Hematopoietic multipotent progenitor cell (in vitro differentiated cells): ENCODE data around the gene PRKCH. TPM values are rescaled to one million over a fixed set of nuclear protein-coding genes. Genes with fewer than 3 reads are reported as not detected.
A peak's percentile ranks its signal among the peaks of the same experiment; 100 is the strongest.

Source experiments
- DNase-seq, 3 donors: peaks; one replicate each; pipeline ENCODE4 v3.0.0-alpha.2; 2011 to 2015; ENCODE audit warnings: low read depth in 2 of 3, low spot score in 2 of 3
- total RNA-seq: library from RNA; depleted of rRNA; stranded (reverse); fragments of >200 nt; gene quantifications from one replicate; pipeline ENCODE4 v1.2.3, GENCODE V29; 2012

Gene PRKCH
- total RNA-seq, 1 donor, result 138 TPM

DNA sequence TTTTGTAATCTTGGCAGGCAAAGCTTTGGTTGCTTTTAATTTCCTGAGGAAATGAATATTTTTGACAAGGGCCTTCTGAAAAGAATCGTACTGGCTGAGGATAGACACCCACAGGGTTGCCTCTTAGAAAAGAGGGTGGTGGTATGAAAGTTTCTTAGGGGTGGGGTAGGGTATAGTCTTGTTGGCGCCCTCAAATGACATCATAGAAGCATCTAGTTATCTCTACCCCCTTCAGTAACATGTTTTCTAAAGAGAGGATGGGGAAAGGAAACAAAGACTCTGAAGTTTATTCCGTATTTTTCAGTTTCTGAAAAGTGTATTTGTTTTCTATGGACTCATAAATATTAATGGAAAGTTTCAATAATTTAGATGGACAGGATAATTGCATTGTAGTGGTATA is 13.7 kb downstream of the PRKCH start:
- DNase-seq, result no peak

DNA sequence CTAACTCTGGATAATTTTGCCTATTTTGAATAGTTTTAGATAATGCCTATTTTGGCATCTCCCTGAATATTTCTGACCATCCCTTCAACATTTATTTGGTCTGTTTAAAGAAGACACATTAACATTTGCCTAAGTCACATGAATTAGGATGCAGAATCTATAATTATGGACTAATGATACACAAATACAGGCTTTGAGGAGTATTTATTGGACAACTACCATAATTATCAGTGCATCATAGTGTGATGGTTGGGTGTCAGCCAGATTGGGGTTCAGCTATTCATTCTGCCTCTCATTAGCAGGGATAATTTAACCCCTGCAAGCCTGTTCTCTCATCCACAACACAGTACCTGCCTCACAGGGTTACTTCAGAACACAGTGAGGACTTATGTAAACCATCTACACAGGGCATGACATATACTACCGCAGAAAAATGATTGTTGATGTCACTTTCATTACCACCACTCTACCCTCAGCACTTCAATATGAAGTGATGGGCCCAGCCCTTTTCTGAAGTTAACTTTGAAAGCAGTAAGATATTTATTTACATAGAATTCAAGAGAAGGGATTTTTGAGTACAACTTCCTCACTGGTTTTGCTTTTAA is 14.4 kb downstream of the PRKCH start:
- DNase-seq, result no peak

DNA sequence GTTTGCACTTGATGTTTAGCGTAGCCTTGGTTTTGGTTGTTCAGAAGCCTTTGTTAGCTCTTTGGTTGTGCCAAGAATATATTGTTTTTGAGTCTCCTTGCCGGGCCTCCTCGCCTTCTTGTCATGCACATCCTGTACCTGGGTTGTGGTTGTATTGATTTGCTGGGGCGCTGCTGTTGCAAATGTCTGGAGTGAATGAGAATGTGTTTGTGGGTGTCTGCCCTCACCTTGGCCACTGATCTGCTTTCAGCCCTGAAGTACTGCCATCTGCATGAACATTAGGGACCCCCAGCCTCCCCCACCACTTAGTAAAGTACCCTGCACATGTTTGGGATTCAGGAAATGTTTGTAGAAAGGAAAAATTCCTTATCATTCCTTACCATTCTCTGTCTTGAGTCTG is 16.5 kb downstream of the PRKCH start:
- peak in 1 of 3 donors; percentile 57 for DNase-seq

DNA sequence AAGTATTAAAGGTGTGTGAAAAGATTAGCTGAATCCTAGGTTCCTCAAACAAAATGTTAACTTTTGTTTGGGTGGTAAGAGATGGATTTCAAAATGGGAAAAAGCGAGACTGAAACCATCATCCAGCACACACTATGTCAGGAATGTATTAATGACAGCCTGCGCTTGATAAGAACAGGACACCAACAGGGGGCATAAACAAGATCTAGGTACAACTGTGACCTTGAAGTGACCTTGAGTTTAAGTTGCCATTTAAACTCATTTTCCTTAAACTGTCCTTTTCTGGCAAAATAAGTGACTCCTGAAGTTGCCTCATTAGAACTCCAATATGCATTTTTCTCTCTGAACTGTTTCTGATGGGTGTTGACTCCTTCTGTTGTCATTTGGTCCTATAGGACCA is 17.1 kb downstream of the PRKCH start:
- DNase-seq, result no peak

DNA sequence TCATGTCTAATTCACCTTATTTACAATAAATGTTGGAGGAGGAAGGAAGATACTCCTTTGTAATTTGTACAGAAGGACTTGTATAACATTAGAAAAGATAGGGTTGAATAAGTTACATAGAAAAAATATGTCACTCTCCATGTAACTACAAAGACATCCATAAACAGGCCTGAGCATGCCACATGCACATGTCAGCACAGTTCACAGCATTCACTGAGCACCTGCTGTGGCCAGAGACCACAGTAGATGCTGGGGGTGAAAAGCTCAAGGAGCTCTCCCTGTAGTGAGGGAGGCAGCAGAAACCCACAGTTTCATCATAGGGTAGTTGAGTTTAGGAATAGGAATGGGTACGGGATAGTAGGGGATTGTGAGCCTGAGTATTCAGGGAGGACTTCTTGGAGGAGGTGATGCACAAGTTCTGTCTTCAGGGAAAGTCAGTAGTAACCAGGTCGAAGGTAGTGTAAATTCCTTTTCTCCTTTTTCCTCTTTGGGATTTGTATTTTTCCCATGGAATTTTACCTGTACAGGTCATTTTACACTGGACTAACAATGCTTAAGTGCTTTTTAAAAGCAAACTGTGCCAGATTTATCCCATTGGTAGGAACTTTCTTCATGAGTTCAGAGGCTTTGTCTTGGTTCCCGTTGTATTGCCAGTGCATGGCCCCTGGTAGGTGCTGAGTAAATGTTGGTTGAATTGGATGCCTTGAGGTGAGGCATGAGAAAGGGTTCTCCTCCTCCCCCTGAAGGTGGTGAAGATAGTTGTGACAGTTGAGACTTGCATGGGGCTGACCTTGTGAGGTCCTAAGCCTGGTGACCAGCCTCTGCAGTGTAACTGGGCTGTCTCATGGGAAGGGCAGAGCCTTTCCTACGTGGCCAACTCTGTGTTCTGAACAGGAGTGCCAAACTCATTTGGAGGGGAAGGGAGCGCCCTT is 20.2 kb downstream of the PRKCH start:
- no peak for DNase-seq

DNA sequence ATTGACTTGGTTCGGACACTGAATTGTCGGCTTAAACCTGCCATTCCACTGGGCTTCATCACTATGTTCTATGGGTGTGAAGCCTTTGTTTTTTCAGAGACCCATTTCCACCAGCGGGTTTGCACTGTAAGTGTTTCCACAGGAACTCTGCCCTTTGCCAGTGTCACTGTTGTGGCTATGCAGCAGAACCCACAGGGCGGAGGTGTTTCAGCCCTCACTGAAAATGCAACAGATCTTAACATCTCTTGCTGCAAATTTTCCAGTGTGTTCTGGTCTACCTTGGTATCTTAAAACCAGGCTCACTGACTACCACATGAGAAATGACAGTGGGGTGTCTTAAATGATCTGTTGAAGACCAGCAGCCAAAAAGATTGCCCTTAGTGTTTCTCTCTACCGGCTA is 21.1 kb downstream of the PRKCH start:
- peak in 2 of 3 donors; percentile 53 to 63 for DNase-seq

DNA sequence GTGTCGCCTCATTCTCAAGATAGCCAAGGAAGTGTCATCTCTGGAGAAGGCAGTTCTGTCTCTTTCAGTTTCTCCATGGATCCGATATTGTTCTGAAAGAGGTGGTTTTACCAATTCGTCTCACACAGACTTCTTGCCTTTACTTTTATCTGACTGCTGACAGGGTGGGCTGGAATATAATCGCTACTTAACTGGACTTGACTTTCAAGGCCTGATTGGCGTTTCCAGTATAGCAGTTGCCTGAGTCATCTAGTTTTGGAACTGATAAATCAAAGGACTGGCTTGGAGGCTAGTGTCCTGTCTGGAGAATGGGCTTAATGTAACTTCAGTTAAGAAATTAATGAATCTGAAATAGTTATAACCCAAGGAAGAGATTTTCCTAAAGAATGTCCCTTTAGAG is 21.6 kb downstream of the PRKCH start:
- DNase-seq, result no peak

DNA sequence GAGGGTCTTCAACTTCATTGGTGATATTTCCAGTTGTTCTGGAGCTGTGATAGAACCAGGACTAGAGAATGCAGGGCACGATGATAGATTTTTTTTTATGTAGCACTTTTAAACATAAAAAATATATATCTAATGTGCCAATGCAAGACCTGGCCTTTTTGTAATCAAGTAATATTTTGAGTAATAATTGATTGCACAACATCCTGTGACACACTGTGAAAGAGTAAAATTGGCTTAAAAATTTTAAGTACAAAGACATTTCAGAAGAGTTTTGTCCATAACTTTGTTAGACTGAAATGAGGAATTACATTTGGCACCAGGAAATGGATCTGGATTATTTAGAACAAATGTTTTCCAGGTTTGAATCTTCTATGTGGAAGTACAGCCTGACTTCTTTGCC is 22.1 kb downstream of the PRKCH start:
- DNase-seq, result no peak

DNA sequence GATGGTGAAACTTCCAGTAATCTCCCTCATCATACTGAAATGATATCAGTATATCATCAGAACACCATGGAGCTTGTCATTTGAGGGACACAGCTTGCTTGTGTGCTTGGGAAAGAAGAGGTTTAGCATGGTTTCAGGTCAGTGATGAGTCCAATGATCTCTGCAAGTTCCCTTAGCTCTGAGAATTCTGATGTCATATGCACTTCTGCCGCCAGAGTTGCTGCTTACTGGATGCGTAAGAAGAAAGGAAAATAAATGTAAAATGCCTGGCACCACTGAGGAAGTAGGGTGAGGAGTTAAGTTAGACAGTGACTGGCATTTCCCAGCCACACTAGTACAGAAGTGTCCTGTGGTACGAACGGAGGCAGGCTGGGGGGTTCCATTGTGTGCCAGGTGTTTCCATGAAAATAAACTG is 22.6 kb downstream of the PRKCH start:
- DNase-seq, result peak in 1 of 3 donors; percentile 21

DNA sequence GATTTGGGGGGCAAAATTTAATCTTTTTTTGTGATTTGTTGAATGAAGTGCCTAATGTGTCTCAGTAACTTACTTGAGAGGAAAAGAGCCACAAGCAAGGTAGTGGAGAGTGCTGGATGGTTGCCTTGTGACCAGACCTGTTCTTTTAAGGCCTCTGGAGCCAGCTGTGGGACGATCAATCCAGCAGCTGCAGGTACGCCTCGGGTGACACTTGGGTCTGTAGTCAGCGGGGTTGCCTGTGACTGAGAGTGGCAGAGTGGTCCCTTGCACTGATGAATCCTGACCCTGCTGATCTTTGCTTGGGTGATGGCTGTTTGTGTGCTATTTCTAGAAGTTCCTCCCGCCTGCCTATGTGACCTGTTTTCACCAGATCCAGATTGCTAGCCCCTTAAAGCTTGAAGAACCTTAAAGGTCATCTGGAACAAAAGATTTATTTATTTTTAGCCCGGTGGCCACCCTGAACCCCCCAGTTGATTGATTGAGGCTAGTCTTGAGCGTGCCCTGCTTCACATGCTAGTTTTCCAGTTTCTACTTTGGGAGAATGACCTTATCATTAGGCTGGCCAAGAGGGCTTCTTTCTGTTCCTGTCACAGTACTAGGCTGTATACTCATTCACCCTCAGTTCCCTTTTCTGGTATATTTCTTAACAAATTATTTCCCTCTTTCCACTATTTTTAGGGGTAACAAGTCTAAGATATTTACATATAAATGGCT is 23.2 kb downstream of the PRKCH start:
- no peak for DNase-seq

DNA sequence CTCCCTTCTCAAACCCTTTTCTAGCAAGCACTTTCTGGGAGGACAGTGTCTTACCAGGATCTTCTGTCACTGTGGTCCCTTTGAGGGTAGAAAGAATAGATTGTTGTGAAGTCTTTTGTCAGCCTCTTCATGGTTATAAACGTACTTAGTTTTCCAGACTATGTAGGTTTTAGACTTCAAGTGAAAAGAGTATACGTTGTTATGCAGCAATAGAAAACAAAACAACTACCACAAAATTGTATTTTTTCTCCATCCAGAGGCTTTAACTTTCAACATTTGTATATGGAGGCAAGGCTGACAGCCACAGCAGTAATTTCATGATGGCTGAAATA is 23.7 kb downstream of the PRKCH start:
- no peak for DNase-seq

DNA sequence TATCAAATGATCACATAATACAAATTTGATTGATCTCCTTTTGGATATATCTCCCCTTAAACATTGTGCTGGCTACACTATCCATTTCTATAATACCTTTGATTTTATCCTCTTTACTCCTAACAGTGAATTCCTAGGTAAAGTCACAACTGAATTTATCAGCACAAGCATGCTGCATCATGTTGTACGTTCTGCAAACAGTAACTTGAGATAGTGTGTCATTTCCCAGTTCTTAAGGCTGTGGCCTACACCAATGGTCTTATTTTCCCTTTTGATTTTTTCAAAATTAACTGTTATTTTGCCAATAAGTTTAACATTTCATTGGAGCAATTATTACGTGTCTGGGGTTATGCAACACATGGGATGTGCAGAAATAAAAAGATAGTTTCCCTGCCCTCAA is 24.8 kb downstream of the PRKCH start:
- no peak for DNase-seq

DNA sequence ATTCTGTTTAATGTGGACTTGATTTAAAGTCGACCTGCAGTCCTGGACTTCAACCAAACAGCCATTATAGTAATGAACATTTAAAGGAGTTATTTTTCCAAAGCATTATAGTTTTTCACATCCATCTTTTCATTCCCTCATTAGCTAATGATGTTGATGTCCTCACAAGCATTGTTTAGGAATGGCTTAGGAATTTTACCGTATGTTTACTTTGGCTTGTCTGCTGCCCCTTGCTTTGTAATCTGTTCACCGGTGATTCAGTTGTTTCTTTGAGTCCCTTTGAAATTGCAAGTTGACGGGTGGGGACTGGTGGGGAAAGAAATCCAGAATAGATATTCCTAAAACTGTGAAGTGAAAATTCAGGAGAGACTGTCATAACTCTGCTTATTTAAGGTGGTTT is 25.4 kb downstream of the PRKCH start:
- no peak for DNase-seq

DNA sequence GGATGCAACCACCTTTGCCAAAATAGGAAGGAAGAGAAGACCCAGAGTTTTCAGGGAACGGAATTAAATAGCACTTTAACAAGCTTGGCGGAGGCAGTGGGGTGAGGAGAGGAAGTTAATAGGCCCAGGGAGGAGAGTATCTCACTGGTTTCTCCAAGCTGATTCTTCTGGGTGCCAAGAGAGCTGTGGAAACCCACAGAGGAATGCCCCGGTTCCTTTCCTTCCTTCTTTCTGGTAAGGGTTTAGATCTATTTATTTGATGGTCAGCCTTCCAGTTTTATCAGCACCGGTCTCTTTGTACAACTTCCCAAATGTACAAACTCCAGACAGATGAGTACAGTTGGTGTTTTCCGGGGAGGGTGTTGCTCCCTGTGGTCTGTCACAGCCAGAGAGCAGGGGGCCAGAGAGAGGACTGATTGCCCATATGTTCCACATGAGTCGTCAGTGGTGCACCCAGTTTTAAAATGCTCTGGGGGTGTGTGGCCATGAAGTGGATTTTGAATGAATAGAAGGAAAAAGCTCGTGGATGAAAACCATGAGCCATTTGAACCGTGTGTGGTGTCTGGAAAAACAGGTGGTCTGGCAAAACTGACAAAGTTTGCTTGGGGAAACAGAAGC is 26.6 kb downstream of the PRKCH start:
- DNase-seq, result peak in 1 of 3 donors; percentile 41

DNA sequence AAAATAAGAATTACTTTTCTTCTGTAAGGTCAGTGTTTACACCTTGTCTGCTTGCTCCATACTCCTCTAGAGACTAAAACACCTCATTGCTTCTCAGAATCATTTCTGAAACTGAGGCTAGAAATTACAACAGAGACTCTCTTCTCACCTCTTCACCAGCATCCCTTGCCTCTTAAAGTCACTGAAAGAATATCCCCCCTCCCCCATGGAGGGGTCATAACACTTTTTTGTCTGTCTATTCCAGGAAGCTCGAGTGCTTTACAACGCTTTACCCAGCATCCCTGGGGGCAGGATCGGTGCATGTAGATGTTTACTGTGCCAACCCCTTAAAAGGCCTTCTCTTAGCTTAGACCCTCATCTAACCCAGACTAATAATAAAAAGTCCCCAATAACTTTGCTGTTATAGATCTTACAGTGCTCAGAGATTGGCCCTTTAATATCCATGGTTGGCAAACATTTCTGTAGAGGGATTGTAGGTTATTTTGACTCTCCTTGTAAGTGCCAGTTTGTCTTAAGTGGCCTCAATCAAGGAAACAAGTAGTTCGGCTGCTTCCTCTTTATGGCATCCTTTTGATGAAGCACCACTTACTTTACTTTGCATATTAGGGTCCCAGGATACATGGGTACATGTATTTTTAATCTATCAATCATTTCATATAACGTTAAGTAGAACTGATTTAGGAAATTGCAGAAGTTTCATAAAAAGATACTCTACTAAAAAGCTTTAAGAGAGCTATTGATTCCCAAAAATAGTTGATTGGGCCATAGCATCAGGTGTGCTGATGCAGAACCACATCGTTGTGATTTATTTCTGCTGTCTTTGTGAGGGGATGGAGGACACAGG is 29.3 kb downstream of the PRKCH start:
- peak in 1 of 3 donors; percentile 68 for DNase-seq

DNA sequence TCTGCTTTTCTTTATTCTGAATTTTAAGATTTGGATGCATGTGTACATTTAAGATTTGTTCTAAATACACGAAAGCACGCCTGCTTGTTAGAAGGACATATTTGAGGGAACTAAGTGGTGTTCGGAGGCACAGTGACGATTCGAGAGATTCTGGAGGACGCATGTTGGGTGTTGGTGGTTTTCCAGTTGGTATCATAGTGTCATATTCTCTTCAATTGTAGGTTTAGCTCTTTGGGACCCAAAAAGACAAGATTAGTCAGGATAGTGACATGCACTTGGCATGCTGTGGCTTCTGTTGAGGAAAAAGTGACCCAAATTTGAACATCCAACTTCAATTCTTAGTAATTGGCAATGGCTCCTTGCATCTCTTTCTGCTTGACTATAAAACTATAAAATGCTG is 30.1 kb downstream of the PRKCH start:
- DNase-seq, result no peak

DNA sequence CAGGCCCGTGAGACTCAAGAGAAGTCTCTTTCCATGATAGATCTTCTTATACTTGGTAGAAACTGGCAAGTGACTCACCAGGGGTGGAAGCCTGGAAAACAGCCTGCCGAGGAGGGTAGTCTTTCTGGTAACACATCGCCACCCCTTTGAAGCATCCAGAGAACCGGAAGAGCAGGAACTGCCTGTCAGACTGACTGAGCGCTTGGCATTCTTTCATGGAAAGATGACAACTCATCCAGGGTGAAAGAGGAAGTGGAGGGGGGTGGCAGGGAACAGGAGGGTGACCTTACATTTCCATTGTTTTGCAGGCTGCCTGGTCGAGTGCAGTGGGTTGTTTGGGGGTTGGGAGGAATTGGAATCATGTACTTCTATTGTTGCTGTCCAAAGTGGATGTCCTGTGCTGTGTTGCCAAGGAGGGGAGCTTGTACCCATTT is 34.5 kb downstream of the PRKCH start:
- DNase-seq, result peak in 2 of 3 donors; percentile 61 to 74

DNA sequence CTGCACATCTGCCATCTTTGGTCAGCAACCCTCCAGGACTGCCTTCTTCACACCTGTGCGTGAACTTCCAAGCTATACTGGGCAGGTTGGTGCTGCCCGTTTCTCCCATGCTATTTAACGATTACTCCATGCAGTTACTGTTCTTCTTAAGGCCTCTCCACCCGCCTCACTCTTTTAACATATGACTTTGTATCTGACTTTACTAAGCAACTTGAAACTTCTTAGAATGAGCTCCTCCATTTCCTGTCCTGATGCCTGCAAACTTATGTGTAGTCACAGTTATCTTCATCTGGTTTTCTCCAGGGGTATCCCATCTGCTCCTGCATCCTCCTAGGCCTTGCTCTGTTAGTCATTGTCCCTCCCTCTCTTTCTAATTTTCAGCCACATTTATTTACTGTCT is 35.7 kb downstream of the PRKCH start:
- no peak for DNase-seq

DNA sequence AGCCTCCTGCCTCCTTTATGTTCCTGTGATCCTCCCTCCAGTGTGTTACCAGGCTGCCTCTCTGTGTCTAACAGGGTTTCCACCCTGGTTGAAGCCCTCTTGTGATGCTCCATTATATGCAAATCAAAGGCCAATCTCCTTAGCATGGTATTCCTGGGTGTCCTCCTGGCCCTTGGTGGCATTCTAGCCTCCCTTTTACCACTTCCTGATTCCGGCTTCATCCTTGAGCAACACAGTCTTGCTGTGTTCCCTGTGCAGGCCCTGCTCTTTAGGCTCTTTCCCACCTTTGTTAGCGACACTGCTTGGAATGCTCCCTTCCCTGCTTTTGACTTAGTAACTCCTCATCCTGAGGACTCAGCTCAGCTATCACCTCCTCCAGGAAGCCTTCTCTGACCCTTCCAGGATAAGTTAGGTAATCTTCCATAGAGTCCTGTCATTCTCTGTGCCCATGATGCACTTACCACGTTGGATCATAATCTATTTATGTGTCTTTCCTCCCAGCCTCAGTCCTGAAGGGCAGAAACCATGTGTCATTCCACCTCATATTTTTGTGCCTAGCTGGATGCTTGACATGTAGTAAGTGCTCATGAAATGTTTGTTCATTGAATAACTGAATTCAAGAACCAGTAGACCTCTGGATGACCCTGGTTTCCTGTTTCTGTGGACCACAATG is 37.3 kb downstream of the PRKCH start:
- no peak for DNase-seq
